Measurements from ENCODE around the gene RTF1.

GRCh38 chr15:41367418-41367817 is 49.5 kb upstream of the RTF1 start:
- TF ChIP-seq EZH2 (IDR thresholded peaks at IDR 0.05; ENCODE audit: borderline replicate concordance, insufficient read depth, low read depth, low read length, poor library complexity, severe bottlenecking) (no peak), CTCF (IDR thresholded peaks at IDR 0.05) (no peak)
